Osteoblast (primary cell): ENCODE data around the gene FRMD4A. TPM values are rescaled to one million over a fixed set of nuclear protein-coding genes. Genes with fewer than 3 reads are reported as not detected.
"Not testable (repeated sequence)": the region's sequence is repeated elsewhere in the genome, so short reads cannot be mapped to it uniquely, and the experiment has no call there.

Experiments used
- DNase-seq: peaks from one replicate; pipeline ENCODE4 v3.0.0; 2011; ENCODE audit warnings: low spot score, mixed read lengths; ENCODE audit not compliant: insufficient read length; ENCODE audit errors: missing footprints
- H2AFZ ChIP-seq: 2 replicates; pipeline ENCODE4 v1.6.0; 2011; ENCODE audit warnings: mild to moderate bottlenecking, low read length
- H3K27ac ChIP-seq: 2 replicates; pipeline ENCODE4 v1.5.1; 2011; ENCODE audit warnings: mild to moderate bottlenecking, low read depth, low read length, moderate library complexity
- H3K27me3 ChIP-seq: 2 replicates; pipeline ENCODE4 v1.6.0; 2012; ENCODE audit warnings: mild to moderate bottlenecking, control low read depth, inconsistent platforms, low read length, moderate library complexity; ENCODE audit not compliant: insufficient read depth
- H3K36me3 ChIP-seq: 2 replicates; pipeline ENCODE4 v1.5.1; 2011; ENCODE audit warnings: mild to moderate bottlenecking, low read length, control low read depth, moderate library complexity; ENCODE audit not compliant: insufficient read depth
- H3K4me1 ChIP-seq: 2 replicates; pipeline ENCODE4 v1.5.1; 2011; ENCODE audit warnings: mild to moderate bottlenecking, low read length, control low read depth, moderate library complexity; ENCODE audit not compliant: insufficient read depth
- H3K4me2 ChIP-seq: 2 replicates; pipeline ENCODE4 v1.6.0; 2011; ENCODE audit warnings: mild to moderate bottlenecking, low read length; ENCODE audit not compliant: insufficient read depth
- H3K4me3 ChIP-seq: fragments of 200-600 bp; sonication (generic); 3 replicates; pipeline ENCODE4 v1.5.1; 2012; ENCODE audit warnings: mild to moderate bottlenecking, low read length, inconsistent platforms; ENCODE audit not compliant: insufficient read depth
- H3K79me2 ChIP-seq: 2 replicates; pipeline ENCODE4 v1.6.0; 2012; ENCODE audit warnings: mild to moderate bottlenecking, low read length, control low read depth, inconsistent platforms; ENCODE audit not compliant: insufficient read depth
- H3K9me3 ChIP-seq: 2 replicates; pipeline ENCODE4 v1.5.1; 2011; ENCODE audit warnings: low read depth, low read length, control low read depth
- H4K20me1 ChIP-seq: 2 replicates; pipeline ENCODE4 v1.6.0; 2012; ENCODE audit warnings: mild to moderate bottlenecking, low read length, control low read depth; ENCODE audit not compliant: insufficient read depth
- CTCF ChIP-seq: IDR thresholded peaks from 2 replicates; pipeline ENCODE4 v1.5.1; 2011; ENCODE audit warnings: mild to moderate bottlenecking, low read depth, low read length, moderate library complexity; ENCODE audit errors: extremely low read depth
- total RNA-seq: library from RNA; depleted of rRNA; stranded (reverse); fragments of >200 nt; gene quantifications from 2 replicates; pipeline ENCODE4 v1.2.3, GENCODE V29; 2012

The FRMD4A gene
- total RNA-seq, 1 donor = 41.3 TPM

GRCh38 chr10:14137391-14137790 is 193.3 kb downstream of the FRMD4A start:
- TF ChIP-seq CTCF = no peak
- Histone ChIP-seq H3K9me3 (no peaks in the 10 kb centered on the region), H2AFZ (no peak overlapping the region), H3K4me3 (no peak overlapping the region), H3K4me1 (no peaks in the 10 kb centered on the region), H3K27me3 (peaks cover 54% of the 10 kb centered on the region), H3K27ac (no peak overlapping the region), H3K4me2 (no peak overlapping the region), H3K79me2 (no peaks in the 10 kb centered on the region), H4K20me1 (no peaks in the 10 kb centered on the region), H3K36me3 (no peaks in the 10 kb centered on the region)
- DNase-seq = no peak

DNA sequence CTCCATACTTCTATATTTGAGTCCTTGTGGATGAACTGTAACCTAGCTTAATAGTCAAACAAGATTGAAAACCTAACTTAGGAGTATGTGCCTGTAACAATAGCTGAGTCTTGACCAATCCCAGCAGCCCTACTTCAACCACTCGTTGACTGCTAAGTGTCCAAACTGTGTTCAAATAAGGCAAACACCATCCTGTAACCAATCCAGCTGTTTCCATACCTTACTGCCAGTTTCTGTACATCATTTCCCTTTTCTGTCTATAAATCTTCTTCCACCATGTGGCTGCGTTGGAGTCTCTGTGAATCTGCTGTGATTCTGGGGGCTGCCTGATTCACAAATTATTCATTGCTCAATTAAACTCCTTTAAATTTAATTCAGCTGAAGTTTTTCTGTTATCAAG is 195.5 kb downstream of the FRMD4A start:
- H2AFZ ChIP-seq, H4K20me1 ChIP-seq: not testable (repeated sequence)

GRCh38 chr10:14134275-14134674 is 196.4 kb downstream of the FRMD4A start:
- no peak for TF ChIP-seq CTCF
- Histone ChIP-seq H3K27ac (no peak overlapping the region), H3K79me2 (no peaks in the 10 kb centered on the region), H4K20me1 (no peaks in the 10 kb centered on the region), H2AFZ (no peak overlapping the region), H3K36me3 (no peaks in the 10 kb centered on the region), H3K4me3 (no peak overlapping the region), H3K4me2 (no peak overlapping the region), H3K27me3 (peaks cover 36% of the 10 kb centered on the region), H3K9me3 (no peaks in the 10 kb centered on the region), H3K4me1 (no peaks in the 10 kb centered on the region)
- DNase-seq = no peak

More for the DNA sequence above, 195.5 kb downstream of the FRMD4A start:
- not testable (repeated sequence) for H3K27ac ChIP-seq, H3K9me3 ChIP-seq, H3K36me3 ChIP-seq, H3K4me2 ChIP-seq, H3K79me2 ChIP-seq, H3K4me3 ChIP-seq, H3K4me1 ChIP-seq, DNase-seq
- H3K27me3 ChIP-seq = peaks cover 37% of the 10 kb centered on the region

DNA sequence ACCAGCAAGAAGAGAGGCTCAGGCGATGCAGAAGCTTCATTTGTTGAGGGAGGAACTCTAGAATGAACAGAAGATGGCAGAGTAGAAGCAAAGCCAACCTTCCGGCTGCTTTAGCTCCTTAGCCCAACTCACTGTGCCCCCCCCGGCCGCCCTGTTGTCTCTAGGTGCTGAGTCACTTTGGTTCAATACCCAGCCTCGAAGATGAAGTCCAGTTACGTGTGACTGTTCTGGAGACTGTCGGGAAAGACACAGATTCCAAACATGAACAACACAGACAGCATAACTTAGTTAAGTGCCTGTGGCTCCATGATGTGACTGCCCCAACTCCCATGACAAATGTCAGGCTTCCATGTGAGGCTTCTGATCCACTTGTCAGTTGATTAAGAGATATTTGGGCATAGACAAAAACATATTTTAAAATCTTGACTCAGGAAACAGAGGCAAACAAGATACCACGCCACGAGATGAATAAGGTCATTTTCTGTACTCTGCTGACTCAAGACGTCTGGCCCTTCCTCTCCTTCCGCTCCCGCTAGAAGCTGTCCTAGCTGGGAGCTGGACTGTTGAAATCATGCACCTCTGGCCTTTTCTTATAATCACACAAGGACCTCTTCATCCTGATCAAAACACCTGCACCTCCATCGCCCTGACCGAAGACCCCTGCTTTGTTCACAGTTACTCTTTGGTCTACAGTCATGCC is 199.3 kb downstream of the FRMD4A start:
- Histone ChIP-seq H3K4me1 (peaks cover 2% of the 10 kb centered on the region), H3K4me2 (no peak overlapping the region), H3K79me2 (no peaks in the 10 kb centered on the region), H2AFZ (peak overlapping the region; percentile 18), H3K27ac (no peak overlapping the region), H3K9me3 (peaks cover 6% of the 10 kb centered on the region), H3K36me3 (no peaks in the 10 kb centered on the region), H3K27me3 (peaks cover 22% of the 10 kb centered on the region), H4K20me1 (no peaks in the 10 kb centered on the region), H3K4me3 (no peak overlapping the region)
- TF ChIP-seq CTCF = no peak
- no peak for DNase-seq
